ENCODE data around the gene CNTRL.

DNA sequence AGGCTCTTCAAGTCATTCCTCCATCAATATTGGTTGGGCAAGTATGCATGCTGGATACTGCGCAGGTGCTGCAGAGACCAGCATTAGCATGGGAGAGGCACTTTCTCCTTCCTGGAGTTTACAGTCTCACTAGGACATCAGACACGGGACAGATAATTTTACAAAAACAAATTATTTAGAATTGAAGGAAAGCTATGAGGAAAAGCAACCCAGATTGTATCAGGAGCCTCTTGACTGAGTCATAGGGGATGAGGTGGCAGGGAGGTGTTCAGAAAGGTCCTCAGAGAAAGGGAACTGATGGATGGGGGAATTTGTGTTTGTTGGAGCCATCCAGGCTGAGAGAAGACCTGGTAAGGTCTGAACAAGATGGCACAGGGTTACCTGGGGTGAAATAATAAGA lies 151.4 kb downstream of the CNTRL start:
- TF ChIP-seq, protein P1, sequence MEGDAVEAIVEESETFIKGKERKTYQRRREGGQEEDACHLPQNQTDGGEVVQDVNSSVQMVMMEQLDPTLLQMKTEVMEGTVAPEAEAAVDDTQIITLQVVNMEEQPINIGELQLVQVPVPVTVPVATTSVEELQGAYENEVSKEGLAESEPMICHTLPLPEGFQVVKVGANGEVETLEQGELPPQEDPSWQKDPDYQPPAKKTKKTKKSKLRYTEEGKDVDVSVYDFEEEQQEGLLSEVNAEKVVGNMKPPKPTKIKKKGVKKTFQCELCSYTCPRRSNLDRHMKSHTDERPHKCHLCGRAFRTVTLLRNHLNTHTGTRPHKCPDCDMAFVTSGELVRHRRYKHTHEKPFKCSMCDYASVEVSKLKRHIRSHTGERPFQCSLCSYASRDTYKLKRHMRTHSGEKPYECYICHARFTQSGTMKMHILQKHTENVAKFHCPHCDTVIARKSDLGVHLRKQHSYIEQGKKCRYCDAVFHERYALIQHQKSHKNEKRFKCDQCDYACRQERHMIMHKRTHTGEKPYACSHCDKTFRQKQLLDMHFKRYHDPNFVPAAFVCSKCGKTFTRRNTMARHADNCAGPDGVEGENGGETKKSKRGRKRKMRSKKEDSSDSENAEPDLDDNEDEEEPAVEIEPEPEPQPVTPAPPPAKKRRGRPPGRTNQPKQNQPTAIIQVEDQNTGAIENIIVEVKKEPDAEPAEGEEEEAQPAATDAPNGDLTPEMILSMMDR (conservative IDR thresholded peaks at IDR 0.05): no peak
- TF ChIP-seq EZH2 (IDR thresholded peaks at IDR 0.05; ENCODE audit: low read depth): no peak

Measured in PC-9 (cell line).